Transverse colon (tissue), 3 donors: ENCODE measurements around the gene MIX23.

ENCODE experiments used
- EP300 ChIP-seq: sonication (generic); formaldehyde crosslinking; IDR thresholded peaks from one replicate; pipeline ENCODE4 v1.6.1; 2017; ENCODE audit warnings: antibody characterized with exemption, low read depth
- POLR2A ChIP-seq: fragments of 450-650 bp; IDR thresholded peaks from one replicate; pipeline ENCODE4 v1.6.1; 2016; ENCODE audit warnings: antibody characterized with exemption, mild to moderate bottlenecking, moderate library complexity
- TF ChIP-seq, protein P1 (sequence below), 5 experiments: fragments of 200-600 bp in 3 of 5; fragments of 450-650 bp in 2 of 5; sonication (generic) in 3 of 5; IDR thresholded peaks; 1 replicate in 2 of 5; 2 replicates in 3 of 5; pipeline ENCODE4 v1.5.1; 2016 to 2017; ENCODE audit warnings: antibody characterized with exemption in 5 of 5, inconsistent platforms in 3 of 5, mild to moderate bottlenecking in 2 of 5, moderate library complexity in 1 of 5

DNA sequence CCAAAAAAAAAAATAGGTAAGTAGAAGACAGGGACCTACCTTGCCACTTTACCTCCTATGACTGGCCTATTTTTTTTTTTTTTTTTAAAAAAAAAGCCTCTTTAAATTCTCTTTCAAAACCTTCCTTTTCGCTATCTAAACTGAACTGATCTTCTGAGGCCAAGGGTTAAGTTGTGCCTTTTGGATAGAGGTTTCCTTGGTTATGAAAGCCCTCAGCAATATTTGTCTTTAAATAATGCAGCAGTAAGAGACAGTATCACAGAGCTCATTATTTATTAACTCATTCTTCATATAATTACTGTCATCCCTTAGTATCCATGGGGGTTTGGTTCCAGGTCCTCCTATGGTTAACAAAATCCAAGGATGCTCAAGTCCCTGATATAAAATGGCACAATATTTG is 9.0 kb downstream of the MIX23 start:
- TF ChIP-seq, protein P1, sequence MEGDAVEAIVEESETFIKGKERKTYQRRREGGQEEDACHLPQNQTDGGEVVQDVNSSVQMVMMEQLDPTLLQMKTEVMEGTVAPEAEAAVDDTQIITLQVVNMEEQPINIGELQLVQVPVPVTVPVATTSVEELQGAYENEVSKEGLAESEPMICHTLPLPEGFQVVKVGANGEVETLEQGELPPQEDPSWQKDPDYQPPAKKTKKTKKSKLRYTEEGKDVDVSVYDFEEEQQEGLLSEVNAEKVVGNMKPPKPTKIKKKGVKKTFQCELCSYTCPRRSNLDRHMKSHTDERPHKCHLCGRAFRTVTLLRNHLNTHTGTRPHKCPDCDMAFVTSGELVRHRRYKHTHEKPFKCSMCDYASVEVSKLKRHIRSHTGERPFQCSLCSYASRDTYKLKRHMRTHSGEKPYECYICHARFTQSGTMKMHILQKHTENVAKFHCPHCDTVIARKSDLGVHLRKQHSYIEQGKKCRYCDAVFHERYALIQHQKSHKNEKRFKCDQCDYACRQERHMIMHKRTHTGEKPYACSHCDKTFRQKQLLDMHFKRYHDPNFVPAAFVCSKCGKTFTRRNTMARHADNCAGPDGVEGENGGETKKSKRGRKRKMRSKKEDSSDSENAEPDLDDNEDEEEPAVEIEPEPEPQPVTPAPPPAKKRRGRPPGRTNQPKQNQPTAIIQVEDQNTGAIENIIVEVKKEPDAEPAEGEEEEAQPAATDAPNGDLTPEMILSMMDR (IDR thresholded peaks at IDR 0.05): no peak
- no peak for TF ChIP-seq POLR2A
- no peak for TF ChIP-seq EP300
